Measurements from ENCODE around the gene PLEKHG7.
"Not testable (repeated sequence)": the region's sequence is repeated elsewhere in the genome, so short reads cannot be mapped to it uniquely, and the experiment has no call there.

The PLEKHG7 gene

GRCh38 chr12:92779902-92780301 is 77.1 kb downstream of the PLEKHG7 start:
- no peak overlapping the region for H3K27ac ChIP-seq
- TF ChIP-seq ZFX (IDR thresholded peaks at IDR 0.05): no peak
- TF ChIP-seq CTCF (conservative IDR thresholded peaks at IDR 0.05): no peak

- H3K27ac ChIP-seq: no peak overlapping the region
- no peak for TF ChIP-seq CTCF (conservative IDR thresholded peaks at IDR 0.05)
- no peak for TF ChIP-seq ZFX (IDR thresholded peaks at IDR 0.05)
Measured at GRCh38 chr12:92784356-92784755, 81.6 kb downstream of the PLEKHG7 start.

- no peak overlapping the region for H3K27ac ChIP-seq
- peak; percentile 78 for TF ChIP-seq CTCF (conservative IDR thresholded peaks at IDR 0.05)
- no peak for TF ChIP-seq ZFX (IDR thresholded peaks at IDR 0.05)
Measured at GRCh38 chr12:92784797-92785562, 82.2 kb downstream of the PLEKHG7 start.

- TF ChIP-seq CTCF (conservative IDR thresholded peaks at IDR 0.05): no peak
- no peak for TF ChIP-seq ZFX (IDR thresholded peaks at IDR 0.05)
- no peak overlapping the region for H3K27ac ChIP-seq
Measured at GRCh38 chr12:92785563-92785950, 82.8 kb downstream of the PLEKHG7 start.

- TF ChIP-seq ZFX (IDR thresholded peaks at IDR 0.05) (no peak), CTCF (conservative IDR thresholded peaks at IDR 0.05) (no peak)
- no peak overlapping the region for H3K27ac ChIP-seq
Measured at GRCh38 chr12:92786045-92786444, 83.3 kb downstream of the PLEKHG7 start.

- H3K27ac ChIP-seq: not testable (repeated sequence)
Measured at GRCh38 chr12:92794356-92794755, 91.6 kb downstream of the PLEKHG7 start.

- TF ChIP-seq ZFX (IDR thresholded peaks at IDR 0.05): no peak
- TF ChIP-seq CTCF (conservative IDR thresholded peaks at IDR 0.05): no peak
- H3K27ac ChIP-seq: no peak overlapping the region
Measured at GRCh38 chr12:92794814-92795213, 92.0 kb downstream of the PLEKHG7 start.

GRCh38 chr12:92796650-92797049 is 93.9 kb downstream of the PLEKHG7 start:
- H3K27ac ChIP-seq: no peak overlapping the region
- no peak for TF ChIP-seq CTCF (conservative IDR thresholded peaks at IDR 0.05)
